ENCODE results near the gene MYO1C. TPM values are rescaled to one million over a fixed set of nuclear protein-coding genes. Genes with fewer than 3 reads are reported as not detected.
"Not testable (repeated sequence)": the region's sequence is repeated elsewhere in the genome, so short reads cannot be mapped to it uniquely, and the experiment has no call there.

The MYO1C gene
- polyA plus RNA-seq, 1 donor from 2014 or later = 5.7 TPM

DNA sequence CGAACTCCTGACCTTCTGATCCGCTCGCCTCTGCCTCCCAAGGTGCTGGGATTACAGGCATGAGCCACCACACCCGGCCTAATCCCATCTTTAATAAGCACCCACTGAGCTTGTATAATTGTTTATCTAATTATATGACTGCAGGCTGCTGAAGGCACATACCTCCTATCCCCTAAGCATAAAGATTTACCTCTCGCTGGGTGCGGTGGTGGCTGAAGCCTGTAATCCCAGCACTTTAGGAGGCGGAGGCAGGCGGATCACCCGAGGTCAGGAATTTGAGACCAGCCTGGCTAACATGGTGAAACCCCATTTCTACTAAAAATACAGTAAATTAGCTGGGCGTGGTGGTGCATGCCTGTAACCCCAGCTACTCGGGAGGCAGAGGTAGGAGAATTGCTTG is 72.3 kb downstream of the MYO1C start:
- no peaks in the 10 kb centered on the region for H3K79me2 ChIP-seq (replicated peaks; ENCODE audit: insufficient read depth, low read length)
- no peaks in the 10 kb centered on the region for H3K36me3 ChIP-seq (ENCODE audit: insufficient read depth, low read length)
- TF ChIP-seq, protein P1, sequence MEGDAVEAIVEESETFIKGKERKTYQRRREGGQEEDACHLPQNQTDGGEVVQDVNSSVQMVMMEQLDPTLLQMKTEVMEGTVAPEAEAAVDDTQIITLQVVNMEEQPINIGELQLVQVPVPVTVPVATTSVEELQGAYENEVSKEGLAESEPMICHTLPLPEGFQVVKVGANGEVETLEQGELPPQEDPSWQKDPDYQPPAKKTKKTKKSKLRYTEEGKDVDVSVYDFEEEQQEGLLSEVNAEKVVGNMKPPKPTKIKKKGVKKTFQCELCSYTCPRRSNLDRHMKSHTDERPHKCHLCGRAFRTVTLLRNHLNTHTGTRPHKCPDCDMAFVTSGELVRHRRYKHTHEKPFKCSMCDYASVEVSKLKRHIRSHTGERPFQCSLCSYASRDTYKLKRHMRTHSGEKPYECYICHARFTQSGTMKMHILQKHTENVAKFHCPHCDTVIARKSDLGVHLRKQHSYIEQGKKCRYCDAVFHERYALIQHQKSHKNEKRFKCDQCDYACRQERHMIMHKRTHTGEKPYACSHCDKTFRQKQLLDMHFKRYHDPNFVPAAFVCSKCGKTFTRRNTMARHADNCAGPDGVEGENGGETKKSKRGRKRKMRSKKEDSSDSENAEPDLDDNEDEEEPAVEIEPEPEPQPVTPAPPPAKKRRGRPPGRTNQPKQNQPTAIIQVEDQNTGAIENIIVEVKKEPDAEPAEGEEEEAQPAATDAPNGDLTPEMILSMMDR (IDR thresholded peaks at IDR 0.05; ENCODE audit: poor library complexity, severe bottlenecking) = no peak
- no peak for TF ChIP-seq EZH2 (IDR thresholded peaks at IDR 0.05; ENCODE audit: borderline replicate concordance, insufficient read depth, low read length, poor library complexity, severe bottlenecking)
- no peaks in the 10 kb centered on the region for H3K9me3 ChIP-seq (ENCODE audit: low read length)
- H4K20me1 ChIP-seq (ENCODE audit: insufficient read depth) = no peaks in the 10 kb centered on the region
- H3K9me2 ChIP-seq (ENCODE audit: insufficient read depth, low read length) = no peaks in the 10 kb centered on the region
- H3K4me2 ChIP-seq (ENCODE audit: low read length) = no peak overlapping the region
- H3F3A ChIP-seq (ENCODE audit: insufficient read depth, low read length, poor library complexity, severe bottlenecking) = no peaks in the 10 kb centered on the region
- no peak overlapping the region for H3K27ac ChIP-seq (ENCODE audit: low read length)
- no peak overlapping the region for H3K9ac ChIP-seq (ENCODE audit: low read length)
- no peak overlapping the region for H2AFZ ChIP-seq (ENCODE audit: low read depth, low read length)
- no peak overlapping the region for H3K4me3 ChIP-seq (ENCODE audit: low read length)
- H3K27me3 ChIP-seq (ENCODE audit: insufficient read depth, low read depth, low read length) = no peaks in the 10 kb centered on the region

DNA sequence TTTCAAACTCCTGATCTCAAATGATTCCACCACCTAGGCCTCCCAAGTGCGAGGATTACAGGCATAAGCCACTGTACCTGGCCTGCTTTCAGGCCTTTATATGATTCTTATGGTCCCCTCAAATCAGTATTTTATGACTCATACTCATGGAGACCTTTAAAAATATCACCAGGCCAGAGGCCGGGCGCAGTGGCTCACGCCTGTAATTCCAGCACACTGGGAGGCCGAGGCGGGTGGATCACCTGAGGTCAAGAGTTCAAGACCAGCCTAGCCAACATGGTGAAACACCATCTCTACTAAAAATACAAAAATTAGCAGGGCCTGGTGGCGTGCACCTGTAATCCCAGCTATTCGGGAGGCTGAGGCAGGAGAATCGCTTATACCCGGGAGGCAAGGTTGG is 74.0 kb downstream of the MYO1C start:
- H2AFZ ChIP-seq (ENCODE audit: low read depth, low read length); H3K9me3 ChIP-seq (ENCODE audit: low read length); H3F3A ChIP-seq (ENCODE audit: insufficient read depth, low read length, poor library complexity, severe bottlenecking); H3K9ac ChIP-seq (ENCODE audit: low read length); H3K79me2 ChIP-seq (replicated peaks; ENCODE audit: insufficient read depth, low read length); H3K4me3 ChIP-seq (ENCODE audit: low read length); H3K36me3 ChIP-seq (ENCODE audit: insufficient read depth, low read length); H3K9me2 ChIP-seq (ENCODE audit: insufficient read depth, low read length); H3K27ac ChIP-seq (ENCODE audit: low read length); H3K27me3 ChIP-seq (ENCODE audit: insufficient read depth, low read depth, low read length); H4K20me1 ChIP-seq (ENCODE audit: insufficient read depth); H3K4me2 ChIP-seq (ENCODE audit: low read length): not testable (repeated sequence)

DNA sequence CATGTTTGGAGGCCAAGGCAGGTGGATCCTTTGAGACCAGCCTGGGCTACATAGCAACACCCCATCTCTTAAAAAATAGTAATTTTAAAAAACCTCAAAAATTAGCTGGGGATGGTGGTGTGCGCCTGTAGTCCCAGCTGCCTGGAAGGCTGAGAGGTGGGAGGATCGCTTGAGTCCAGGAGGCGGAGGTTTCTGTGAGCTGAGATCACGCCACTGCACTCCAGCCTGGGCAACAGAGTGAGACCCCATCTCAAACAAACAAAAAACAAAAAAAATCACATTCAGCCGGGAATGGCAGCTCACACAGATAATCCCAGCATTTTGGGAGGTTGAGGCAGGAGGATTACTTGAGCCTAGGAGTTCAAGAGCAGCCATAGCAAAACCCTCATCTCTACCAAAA is 76.1 kb downstream of the MYO1C start:
- no peaks in the 10 kb centered on the region for H3F3A ChIP-seq (ENCODE audit: insufficient read depth, low read length, poor library complexity, severe bottlenecking)
- H2AFZ ChIP-seq (ENCODE audit: low read depth, low read length) = no peak overlapping the region
- no peaks in the 10 kb centered on the region for H3K36me3 ChIP-seq (ENCODE audit: insufficient read depth, low read length)
- no peak overlapping the region for H3K4me2 ChIP-seq (ENCODE audit: low read length)
- H3K27ac ChIP-seq (ENCODE audit: low read length) = no peak overlapping the region
- H3K9ac ChIP-seq (ENCODE audit: low read length) = no peak overlapping the region
- no peak overlapping the region for H3K4me3 ChIP-seq (ENCODE audit: low read length)
- H3K27me3 ChIP-seq (ENCODE audit: insufficient read depth, low read depth, low read length) = no peaks in the 10 kb centered on the region
- H3K9me3 ChIP-seq (ENCODE audit: low read length) = no peaks in the 10 kb centered on the region
- H3K79me2 ChIP-seq (replicated peaks; ENCODE audit: insufficient read depth, low read length) = no peaks in the 10 kb centered on the region
- H3K9me2 ChIP-seq (ENCODE audit: insufficient read depth, low read length) = no peaks in the 10 kb centered on the region
- TF ChIP-seq EP300 (conservative IDR thresholded peaks at IDR 0.05; ENCODE audit: poor library complexity, severe bottlenecking) = no peak
- H4K20me1 ChIP-seq (ENCODE audit: insufficient read depth) = no peaks in the 10 kb centered on the region

DNA sequence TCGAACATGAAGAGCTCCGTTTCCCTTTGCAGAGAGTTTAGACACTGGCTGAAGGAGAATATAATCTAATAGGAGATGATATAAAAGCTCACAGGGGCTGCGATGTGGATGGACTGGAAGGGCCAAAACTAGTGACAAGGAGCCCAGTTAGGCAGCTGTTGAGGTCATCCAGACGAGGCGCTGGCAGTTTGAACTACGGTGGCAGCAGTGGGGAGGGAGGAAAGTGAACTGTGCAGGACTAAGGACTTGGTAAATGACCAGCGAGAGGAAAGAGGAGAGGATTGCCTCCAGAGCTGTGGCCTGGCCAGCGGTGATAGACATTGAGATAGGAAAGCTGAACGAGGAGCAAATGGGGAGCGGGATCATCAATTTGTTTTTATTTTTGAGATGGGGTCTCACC is 77.9 kb downstream of the MYO1C start:
- TF ChIP-seq MXI1 (conservative IDR thresholded peaks at IDR 0.05; ENCODE audit: poor library complexity, severe bottlenecking) = no peak
- TF ChIP-seq, protein P2, sequence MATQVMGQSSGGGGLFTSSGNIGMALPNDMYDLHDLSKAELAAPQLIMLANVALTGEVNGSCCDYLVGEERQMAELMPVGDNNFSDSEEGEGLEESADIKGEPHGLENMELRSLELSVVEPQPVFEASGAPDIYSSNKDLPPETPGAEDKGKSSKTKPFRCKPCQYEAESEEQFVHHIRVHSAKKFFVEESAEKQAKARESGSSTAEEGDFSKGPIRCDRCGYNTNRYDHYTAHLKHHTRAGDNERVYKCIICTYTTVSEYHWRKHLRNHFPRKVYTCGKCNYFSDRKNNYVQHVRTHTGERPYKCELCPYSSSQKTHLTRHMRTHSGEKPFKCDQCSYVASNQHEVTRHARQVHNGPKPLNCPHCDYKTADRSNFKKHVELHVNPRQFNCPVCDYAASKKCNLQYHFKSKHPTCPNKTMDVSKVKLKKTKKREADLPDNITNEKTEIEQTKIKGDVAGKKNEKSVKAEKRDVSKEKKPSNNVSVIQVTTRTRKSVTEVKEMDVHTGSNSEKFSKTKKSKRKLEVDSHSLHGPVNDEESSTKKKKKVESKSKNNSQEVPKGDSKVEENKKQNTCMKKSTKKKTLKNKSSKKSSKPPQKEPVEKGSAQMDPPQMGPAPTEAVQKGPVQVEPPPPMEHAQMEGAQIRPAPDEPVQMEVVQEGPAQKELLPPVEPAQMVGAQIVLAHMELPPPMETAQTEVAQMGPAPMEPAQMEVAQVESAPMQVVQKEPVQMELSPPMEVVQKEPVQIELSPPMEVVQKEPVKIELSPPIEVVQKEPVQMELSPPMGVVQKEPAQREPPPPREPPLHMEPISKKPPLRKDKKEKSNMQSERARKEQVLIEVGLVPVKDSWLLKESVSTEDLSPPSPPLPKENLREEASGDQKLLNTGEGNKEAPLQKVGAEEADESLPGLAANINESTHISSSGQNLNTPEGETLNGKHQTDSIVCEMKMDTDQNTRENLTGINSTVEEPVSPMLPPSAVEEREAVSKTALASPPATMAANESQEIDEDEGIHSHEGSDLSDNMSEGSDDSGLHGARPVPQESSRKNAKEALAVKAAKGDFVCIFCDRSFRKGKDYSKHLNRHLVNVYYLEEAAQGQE (IDR thresholded peaks at IDR 0.05; ENCODE audit: borderline replicate concordance) = no peak
- TF ChIP-seq, protein P1 (IDR thresholded peaks at IDR 0.05; ENCODE audit: poor library complexity, severe bottlenecking) = no peak
- TF ChIP-seq RAD21 (conservative IDR thresholded peaks at IDR 0.05) = no peak
- no peak for TF ChIP-seq EP300 (conservative IDR thresholded peaks at IDR 0.05; ENCODE audit: poor library complexity, severe bottlenecking)
- TF ChIP-seq TAF1 (IDR thresholded peaks at IDR 0.05; ENCODE audit: low read depth) = no peak
- TF ChIP-seq POLR2AphosphoS5 (IDR thresholded peaks at IDR 0.05) = no peak

More for the DNA sequence above, 77.9 kb downstream of the MYO1C start:
- Histone ChIP-seq H3K4me3 (ENCODE audit: low read length) (no peak overlapping the region), H3F3A (ENCODE audit: insufficient read depth, low read length, poor library complexity, severe bottlenecking) (no peaks in the 10 kb centered on the region), H3K27me3 (ENCODE audit: insufficient read depth, low read depth, low read length) (no peaks in the 10 kb centered on the region), H3K9ac (ENCODE audit: low read length) (no peak overlapping the region), H3K27ac (ENCODE audit: low read length) (no peak overlapping the region), H3K9me2 (ENCODE audit: insufficient read depth, low read length) (no peaks in the 10 kb centered on the region), H3K9me3 (ENCODE audit: low read length) (no peaks in the 10 kb centered on the region), H3K4me2 (ENCODE audit: low read length) (no peak overlapping the region), H4K20me1 (ENCODE audit: insufficient read depth) (no peaks in the 10 kb centered on the region), H2AFZ (ENCODE audit: low read depth, low read length) (no peak overlapping the region), H3K36me3 (ENCODE audit: insufficient read depth, low read length) (no peaks in the 10 kb centered on the region), H3K79me2 (replicated peaks; ENCODE audit: insufficient read depth, low read length) (no peaks in the 10 kb centered on the region)

All from neural cell (in vitro differentiated cells).